DND-41 (cell line): ENCODE measurements around the gene CFAP299.

Experiments
- EZH2 ChIP-seq: IDR thresholded peaks from 3 replicates; pipeline ENCODE4 v1.6.1; 2012; ENCODE audit warnings: borderline replicate concordance, low read depth, mild to moderate bottlenecking, moderate library complexity, low read length, inconsistent platforms; ENCODE audit not compliant: severe bottlenecking
- TF ChIP-seq, protein P1 (sequence below): IDR thresholded peaks from 2 replicates; pipeline ENCODE4 v1.5.1; 2012; ENCODE audit warnings: borderline replicate concordance, low read length, moderate library complexity, mild to moderate bottlenecking; ENCODE audit not compliant: poor library complexity, severe bottlenecking; ENCODE audit errors: extremely low read depth

GRCh38 chr4:80311130-80311529 lies 24.4 kb upstream of the CFAP299 start:
- TF ChIP-seq EZH2: no peak
- TF ChIP-seq, protein P1, sequence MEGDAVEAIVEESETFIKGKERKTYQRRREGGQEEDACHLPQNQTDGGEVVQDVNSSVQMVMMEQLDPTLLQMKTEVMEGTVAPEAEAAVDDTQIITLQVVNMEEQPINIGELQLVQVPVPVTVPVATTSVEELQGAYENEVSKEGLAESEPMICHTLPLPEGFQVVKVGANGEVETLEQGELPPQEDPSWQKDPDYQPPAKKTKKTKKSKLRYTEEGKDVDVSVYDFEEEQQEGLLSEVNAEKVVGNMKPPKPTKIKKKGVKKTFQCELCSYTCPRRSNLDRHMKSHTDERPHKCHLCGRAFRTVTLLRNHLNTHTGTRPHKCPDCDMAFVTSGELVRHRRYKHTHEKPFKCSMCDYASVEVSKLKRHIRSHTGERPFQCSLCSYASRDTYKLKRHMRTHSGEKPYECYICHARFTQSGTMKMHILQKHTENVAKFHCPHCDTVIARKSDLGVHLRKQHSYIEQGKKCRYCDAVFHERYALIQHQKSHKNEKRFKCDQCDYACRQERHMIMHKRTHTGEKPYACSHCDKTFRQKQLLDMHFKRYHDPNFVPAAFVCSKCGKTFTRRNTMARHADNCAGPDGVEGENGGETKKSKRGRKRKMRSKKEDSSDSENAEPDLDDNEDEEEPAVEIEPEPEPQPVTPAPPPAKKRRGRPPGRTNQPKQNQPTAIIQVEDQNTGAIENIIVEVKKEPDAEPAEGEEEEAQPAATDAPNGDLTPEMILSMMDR: no peak
